Panc1 (cell line): ENCODE data around the gene TEAD2. TPM values are rescaled to one million over a fixed set of nuclear protein-coding genes. Genes with fewer than 3 reads are reported as not detected.
"Not testable (repeated sequence)": the region's sequence is repeated elsewhere in the genome, so short reads cannot be mapped to it uniquely, and the experiment has no call there.

ENCODE experiments used
- ATAC-seq: fragments of 200-7000 bp; cut with Tn5 transposase; 2 replicates; pipeline ENCODE4 v1.9.1; 2020; ENCODE audit warnings: mild to moderate bottlenecking, moderate library complexity
- BruUV-seq: library from RNA; stranded (reverse); fragments of 400-500 nt; replicated peaks from 2 replicates; lab custom pipeline; 2021; lab: Mats Ljungman, UMichigan
- CTCF ChIA-PET: fragments of 300-600 bp; sonication (Branson Sonifier 250); formaldehyde crosslinking; loops from one replicate; lab custom pipeline; 2022; ENCODE audit warnings: antibody characterized with exemption; lab: Charles Lee
- POLR2A ChIA-PET: fragments of 300-600 bp; sonication (Branson Sonifier 250); formaldehyde crosslinking; loops from one replicate; lab custom pipeline; 2022; ENCODE audit warnings: antibody characterized with exemption; lab: Charles Lee
- DNase-seq: peaks from one replicate; pipeline ENCODE4 v3.0.0-alpha.2; 2010; ENCODE audit warnings: low read depth, low spot score
- H3K27ac ChIP-seq: 2 replicates; pipeline ENCODE4 v1.5.1; 2011; ENCODE audit warnings: mild to moderate bottlenecking, low read length, inconsistent platforms
- H3K27me3 ChIP-seq: fragments of 200-500 bp; sonication (Bioruptor generic); 2 replicates; pipeline ENCODE4 v1.6.0; 2014; ENCODE audit warnings: low read length, inconsistent platforms; ENCODE audit not compliant: control insufficient read depth, insufficient read depth
- H3K36me3 ChIP-seq: fragments of 200-500 bp; sonication (Bioruptor generic); 2 replicates; pipeline ENCODE4 v1.5.1; 2014; ENCODE audit warnings: inconsistent platforms, mild to moderate bottlenecking, low read length, moderate library complexity; ENCODE audit not compliant: control insufficient read depth, insufficient read depth
- H3K4me1 ChIP-seq: 2 replicates; pipeline ENCODE4 v1.5.1; 2011; ENCODE audit warnings: inconsistent platforms, mild to moderate bottlenecking, low read length, moderate library complexity; ENCODE audit not compliant: control insufficient read depth, insufficient read depth
- H3K4me3 ChIP-seq, 2 experiments: 2 replicates each; pipeline ENCODE4 v1.5.1; 2011 to 2012; ENCODE audit warnings: low read depth in 2 of 2, low read length in 2 of 2, mild to moderate bottlenecking in 2 of 2, inconsistent platforms in 1 of 2, moderate library complexity in 1 of 2
- H3K9me3 ChIP-seq: fragments of 200-500 bp; sonication (Bioruptor generic); 2 replicates; pipeline ENCODE4 v1.5.1; 2014; ENCODE audit warnings: low read depth, mild to moderate bottlenecking, inconsistent platforms, low read length, moderate library complexity; ENCODE audit not compliant: control insufficient read depth, insufficient read depth
- POLR2AphosphoS5 ChIP-seq: IDR thresholded peaks from 2 replicates; pipeline ENCODE4 v1.6.1; 2012; ENCODE audit warnings: mild to moderate bottlenecking, low read depth, low read length, moderate library complexity
- SIN3A ChIP-seq: IDR thresholded peaks from 2 replicates; pipeline ENCODE4 v1.6.1; 2012; ENCODE audit warnings: low read depth, mild to moderate bottlenecking, low read length, moderate library complexity, borderline replicate concordance; ENCODE audit not compliant: insufficient read depth
- TCF7L2 ChIP-seq: IDR thresholded peaks from 2 replicates; pipeline ENCODE4 v1.6.1; 2011; ENCODE audit warnings: mild to moderate bottlenecking, low read depth, low read length, inconsistent platforms
- in situ Hi-C: cut with HindIII; loops from 2 replicates; pipeline ENCODE4 v1.10.0; 2016; ENCODE audit warnings: low sequenced_read_pairs, low pct_unique_long_range_greater_than_20kb
- intact Hi-C: fragments of 100-400 bp; cut with micrococcal nuclease; formaldehyde crosslinking; loops from one replicate; pipeline ENCODE4 v1.10.0; 2022; ENCODE audit not compliant: unreplicated experiment
- total RNA-seq: library from RNA; stranded (reverse); gene quantifications from one replicate; pipeline ENCODE4 v1.2.1, GENCODE V29; 2021; ENCODE audit not compliant: unreplicated experiment
- TF ChIP-seq, protein P1 (sequence below), 2 experiments: IDR thresholded peaks; 2 replicates each; pipeline ENCODE4 v1.6.1; 2011 to 2012; ENCODE audit warnings: low read depth in 2 of 2, control low read depth in 1 of 2, low read length in 1 of 2, mild to moderate bottlenecking in 1 of 2, moderate library complexity in 1 of 2; ENCODE audit not compliant: insufficient read depth in 1 of 2
- TF ChIP-seq, protein P2 (sequence below): fragments of 450-650 bp; IDR thresholded peaks from 2 replicates; pipeline ENCODE4 v1.5.1; 2017; ENCODE audit warnings: mild to moderate bottlenecking

The TEAD2 gene
- total RNA-seq, 1 experiment from 2014 or later, result 31.9 TPM

DNA sequence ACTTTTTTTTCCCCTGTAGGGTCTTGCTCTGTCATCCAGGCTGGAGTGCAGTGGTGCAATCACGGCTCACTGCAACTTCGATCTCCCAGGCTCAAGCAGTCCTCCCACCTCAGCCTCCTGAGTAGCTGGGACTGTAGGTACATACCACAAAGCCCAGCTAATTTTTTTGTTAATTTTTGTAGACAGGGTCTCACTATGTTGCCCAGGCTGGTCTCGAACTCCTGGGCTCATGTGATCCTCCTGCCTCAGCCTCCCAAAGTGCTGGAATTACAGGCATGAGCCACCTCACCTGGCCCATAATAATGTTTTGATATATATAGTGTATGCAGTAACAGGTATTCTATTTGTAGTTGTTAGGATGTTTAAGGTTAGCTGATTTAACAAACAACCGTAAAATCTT, 31.0 kb downstream of the TEAD2 start:
- H3K27me3 ChIP-seq, intact Hi-C loops, BruUV-seq, H3K4me1 ChIP-seq, DNase-seq, ATAC-seq, POLR2A ChIA-PET, CTCF ChIA-PET, H3K4me3 ChIP-seq, H3K27ac ChIP-seq, H3K36me3 ChIP-seq, H3K9me3 ChIP-seq, in situ Hi-C loops: not testable (repeated sequence)

DNA sequence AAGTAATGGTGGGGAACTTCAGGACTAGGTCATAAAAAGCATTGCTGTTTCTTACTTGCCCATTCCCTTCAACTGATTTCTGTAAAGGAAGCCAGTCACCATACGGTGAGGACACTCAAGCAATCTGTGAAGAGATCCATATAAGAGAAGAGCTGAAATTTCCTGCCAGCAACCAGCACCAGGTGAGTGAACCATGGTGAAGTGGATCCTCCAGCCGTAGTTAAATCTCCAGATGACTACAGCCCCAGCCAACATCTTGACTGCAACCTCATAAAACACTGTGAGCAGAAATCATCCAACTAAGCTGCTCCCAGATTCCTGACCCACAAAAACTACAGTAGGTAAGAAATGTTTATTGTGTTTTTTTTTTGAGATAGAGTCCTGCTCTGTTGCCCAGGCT, 33.5 kb downstream of the TEAD2 start:
- ChIA-PET POLR2A (no interaction called here), CTCF (no interaction called here)
- Histone ChIP-seq H3K4me1 (no peaks in the 10 kb centered on the region), H3K9me3 (no peaks in the 10 kb centered on the region), H3K4me3 (no peak overlapping the region), H3K27ac (no peak overlapping the region), H3K36me3 (no peaks in the 10 kb centered on the region), H3K27me3 (no peaks in the 10 kb centered on the region)
- ATAC-seq (no peak), DNase-seq (no peak)
- TF ChIP-seq SIN3A, result no peak
- TF ChIP-seq, protein P1, sequence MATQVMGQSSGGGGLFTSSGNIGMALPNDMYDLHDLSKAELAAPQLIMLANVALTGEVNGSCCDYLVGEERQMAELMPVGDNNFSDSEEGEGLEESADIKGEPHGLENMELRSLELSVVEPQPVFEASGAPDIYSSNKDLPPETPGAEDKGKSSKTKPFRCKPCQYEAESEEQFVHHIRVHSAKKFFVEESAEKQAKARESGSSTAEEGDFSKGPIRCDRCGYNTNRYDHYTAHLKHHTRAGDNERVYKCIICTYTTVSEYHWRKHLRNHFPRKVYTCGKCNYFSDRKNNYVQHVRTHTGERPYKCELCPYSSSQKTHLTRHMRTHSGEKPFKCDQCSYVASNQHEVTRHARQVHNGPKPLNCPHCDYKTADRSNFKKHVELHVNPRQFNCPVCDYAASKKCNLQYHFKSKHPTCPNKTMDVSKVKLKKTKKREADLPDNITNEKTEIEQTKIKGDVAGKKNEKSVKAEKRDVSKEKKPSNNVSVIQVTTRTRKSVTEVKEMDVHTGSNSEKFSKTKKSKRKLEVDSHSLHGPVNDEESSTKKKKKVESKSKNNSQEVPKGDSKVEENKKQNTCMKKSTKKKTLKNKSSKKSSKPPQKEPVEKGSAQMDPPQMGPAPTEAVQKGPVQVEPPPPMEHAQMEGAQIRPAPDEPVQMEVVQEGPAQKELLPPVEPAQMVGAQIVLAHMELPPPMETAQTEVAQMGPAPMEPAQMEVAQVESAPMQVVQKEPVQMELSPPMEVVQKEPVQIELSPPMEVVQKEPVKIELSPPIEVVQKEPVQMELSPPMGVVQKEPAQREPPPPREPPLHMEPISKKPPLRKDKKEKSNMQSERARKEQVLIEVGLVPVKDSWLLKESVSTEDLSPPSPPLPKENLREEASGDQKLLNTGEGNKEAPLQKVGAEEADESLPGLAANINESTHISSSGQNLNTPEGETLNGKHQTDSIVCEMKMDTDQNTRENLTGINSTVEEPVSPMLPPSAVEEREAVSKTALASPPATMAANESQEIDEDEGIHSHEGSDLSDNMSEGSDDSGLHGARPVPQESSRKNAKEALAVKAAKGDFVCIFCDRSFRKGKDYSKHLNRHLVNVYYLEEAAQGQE (IDR thresholded peaks at IDR 0.05; ENCODE audit: insufficient read depth in 1 of 2, low read depth in 2 of 2, low read length in 1 of 2), result no peak
- no peak for TF ChIP-seq TCF7L2
- TF ChIP-seq POLR2AphosphoS5, result no peak
- TF ChIP-seq, protein P2, sequence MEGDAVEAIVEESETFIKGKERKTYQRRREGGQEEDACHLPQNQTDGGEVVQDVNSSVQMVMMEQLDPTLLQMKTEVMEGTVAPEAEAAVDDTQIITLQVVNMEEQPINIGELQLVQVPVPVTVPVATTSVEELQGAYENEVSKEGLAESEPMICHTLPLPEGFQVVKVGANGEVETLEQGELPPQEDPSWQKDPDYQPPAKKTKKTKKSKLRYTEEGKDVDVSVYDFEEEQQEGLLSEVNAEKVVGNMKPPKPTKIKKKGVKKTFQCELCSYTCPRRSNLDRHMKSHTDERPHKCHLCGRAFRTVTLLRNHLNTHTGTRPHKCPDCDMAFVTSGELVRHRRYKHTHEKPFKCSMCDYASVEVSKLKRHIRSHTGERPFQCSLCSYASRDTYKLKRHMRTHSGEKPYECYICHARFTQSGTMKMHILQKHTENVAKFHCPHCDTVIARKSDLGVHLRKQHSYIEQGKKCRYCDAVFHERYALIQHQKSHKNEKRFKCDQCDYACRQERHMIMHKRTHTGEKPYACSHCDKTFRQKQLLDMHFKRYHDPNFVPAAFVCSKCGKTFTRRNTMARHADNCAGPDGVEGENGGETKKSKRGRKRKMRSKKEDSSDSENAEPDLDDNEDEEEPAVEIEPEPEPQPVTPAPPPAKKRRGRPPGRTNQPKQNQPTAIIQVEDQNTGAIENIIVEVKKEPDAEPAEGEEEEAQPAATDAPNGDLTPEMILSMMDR, result no peak
- no TSS peak for BruUV-seq
- intact Hi-C loops (no loop called here), in situ Hi-C loops (no loop called here)

DNA sequence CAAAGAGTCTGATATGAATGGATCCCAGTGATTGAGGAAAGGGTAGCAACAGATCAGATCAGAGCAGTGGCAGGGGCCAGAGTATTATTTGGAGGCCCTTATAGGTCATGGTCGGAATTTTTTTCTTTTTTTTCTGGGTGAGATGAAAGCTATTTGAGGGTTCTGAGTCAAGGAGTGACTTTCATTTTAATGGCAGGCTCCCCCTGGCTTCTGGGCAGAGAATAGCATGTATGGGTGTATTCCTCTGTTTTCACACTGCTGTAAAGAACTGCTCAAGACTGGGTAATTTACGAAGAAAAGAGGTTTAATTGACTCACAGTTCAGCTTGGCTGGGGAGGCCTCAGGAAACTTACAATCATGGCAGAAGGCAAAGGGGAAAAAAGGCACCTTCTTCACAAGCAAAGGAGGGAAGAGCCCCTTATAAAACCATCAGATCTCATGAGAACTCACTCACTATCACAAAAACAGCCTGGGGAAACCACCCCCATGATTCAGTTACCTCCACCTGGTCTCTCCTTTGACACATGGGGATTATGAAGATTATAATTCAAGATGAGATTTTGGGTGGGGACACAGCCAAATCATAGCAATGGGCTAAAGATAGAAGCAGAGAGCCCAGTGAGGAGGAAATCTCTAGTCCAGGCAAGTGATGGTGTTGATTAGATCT, 34.2 kb downstream of the TEAD2 start:
- POLR2A ChIA-PET, result interaction anchor here (0.6 kb wide), 2 partner anchors 23 to 130 kb away, joined by 3 read pairs; no protein-coding TSS in a partner anchor
- H3K27ac ChIP-seq, result no peak overlapping the region
- no TSS peak for BruUV-seq
- H3K27me3 ChIP-seq, result no peaks in the 10 kb centered on the region
- TF ChIP-seq, protein P2, result peak; percentile 83
- TF ChIP-seq POLR2AphosphoS5, result no peak
- no peaks in the 10 kb centered on the region for H3K9me3 ChIP-seq
- in situ Hi-C loops (no loop called here), intact Hi-C loops (no loop called here)
- H3K4me3 ChIP-seq, result no peak overlapping the region
- H3K4me1 ChIP-seq, result no peaks in the 10 kb centered on the region
- H3K36me3 ChIP-seq, result no peaks in the 10 kb centered on the region
- DNase-seq (no peak), ATAC-seq (no peak)
- CTCF ChIA-PET, result interaction anchor here (0.6 kb wide), 2 partner anchors 23 to 909 kb away, joined by 4 to 10 read pairs; no protein-coding TSS in a partner anchor
